Measurements from ENCODE around the gene FRY. TPM values are rescaled to one million over a fixed set of nuclear protein-coding genes. Genes with fewer than 3 reads are reported as not detected.
A peak's percentile ranks its signal among the peaks of the same experiment; 100 is the strongest.

The FRY gene
- total RNA-seq, 4 donors from 2014 or later = 5.8 to 17.4 (median 12.0) TPM

- 41 to 45% methylated on average over 11 to 12 of the region's 12 CpGs for WGBS, 2 donors
- Histone ChIP-seq H3K4me1 (peaks cover 0 to 16% (median 0%) of the 10 kb centered on the region in 3 donors), H3K27me3 (no peaks in the 10 kb centered on the region), H3K36me3 (no peaks in the 10 kb centered on the region), H3K4me3 (peak overlapping the region in 3 of 4 donors; percentile 13 to 52 (median 28)), H3K9me3 (no peaks in the 10 kb centered on the region), H3K27ac (peak overlapping the region in 1 of 4 donors; percentile 30)
- no peak for TF ChIP-seq POLR2A (IDR thresholded peaks at IDR 0.05)
- peak; percentile 74 to 81 (median 78) for TF ChIP-seq CTCF (IDR thresholded peaks at IDR 0.05)
- DNase-seq = no peak
- intact Hi-C loops (cut with DNase I) = loop anchor here (10.0 kb wide), 1 partner anchor 395 kb away; no protein-coding TSS in a partner anchor
Measured at GRCh38 chr13:32310134-32310706, 278.6 kb downstream of the FRY start.

GRCh38 chr13:32311188-32311897 lies 279.8 kb downstream of the FRY start:
- Histone ChIP-seq H3K4me3 (no peak overlapping the region), H3K36me3 (no peaks in the 10 kb centered on the region), H3K9me3 (no peaks in the 10 kb centered on the region), H3K27me3 (no peaks in the 10 kb centered on the region), H3K27ac (no peak overlapping the region), H3K4me1 (peaks cover 0 to 20% (median 0%) of the 10 kb centered on the region in 3 donors)
- WGBS, 2 donors = 89 to 92% methylated on average over 16 to 26 of the region's 36 CpGs
- no peak for DNase-seq
- intact Hi-C loops (cut with DNase I) = loop anchor here (10.0 kb wide), 1 partner anchor 397 kb away; no protein-coding TSS in a partner anchor
- TF ChIP-seq POLR2A (IDR thresholded peaks at IDR 0.05) (no peak), CTCF (IDR thresholded peaks at IDR 0.05) (no peak)

- WGBS, 2 donors = 67 to 77% methylated on average over 26 to 29 of the region's 32 CpGs
- DNase-seq = no peak
- H3K4me1 ChIP-seq = peaks cover 0 to 21% (median 0%) of the 10 kb centered on the region in 3 donors
Measured at GRCh38 chr13:32314271-32315237, 283.0 kb downstream of the FRY start.

More at GRCh38 chr13:32314271-32315237, 283.0 kb downstream of the FRY start:
- TF ChIP-seq CTCF (IDR thresholded peaks at IDR 0.05) = no peak
- TF ChIP-seq POLR2A (IDR thresholded peaks at IDR 0.05) = no peak
- Histone ChIP-seq H3K4me3 (peak overlapping the region; percentile 62 to 81 (median 72)), H3K9me3 (no peaks in the 10 kb centered on the region), H3K27me3 (no peaks in the 10 kb centered on the region), H3K36me3 (no peaks in the 10 kb centered on the region), H3K27ac (peak overlapping the region; percentile 87 to 99 (median 94))
- intact Hi-C loops (cut with DNase I) = loop anchor here (10.0 kb wide), 1 partner anchor 400 kb away; no protein-coding TSS in a partner anchor
